Amygdala (tissue), 56 donors: ENCODE measurements around the gene RPLP2.

ENCODE experiments used
- DNase-seq, 56 donors: peaks; one replicate each; lab custom pipeline; 2025; lab: John Stamatoyannopoulos, UW

The RPLP2 gene

GRCh38 chr11:819943-820649 lies 10.3 kb downstream of the RPLP2 start:
- peak in 31 of 56 donors; percentile 31 to 75 (median 57) for DNase-seq

- peak in 20 of 56 donors; percentile 17 to 70 (median 40) for DNase-seq
Observed at GRCh38 chr11:820655-821511, 11.1 kb downstream of the RPLP2 start.

- peak in 6 of 56 donors; percentile 28 to 41 (median 34) for DNase-seq
Observed at GRCh38 chr11:821512-822371, 12.0 kb downstream of the RPLP2 start.

GRCh38 chr11:823441-824291 lies 13.9 kb downstream of the RPLP2 start:
- DNase-seq: no peak

GRCh38 chr11:824292-824880 lies 14.6 kb downstream of the RPLP2 start:
- DNase-seq: peak in 11 of 56 donors; percentile 17 to 60 (median 44)

- no peak for DNase-seq
Observed at GRCh38 chr11:824942-825341, 15.2 kb downstream of the RPLP2 start.

GRCh38 chr11:825366-826226 lies 15.8 kb downstream of the RPLP2 start:
- DNase-seq: no peak

- DNase-seq: no peak
Observed at GRCh38 chr11:826227-826621, 16.5 kb downstream of the RPLP2 start.

- no peak for DNase-seq
Observed at GRCh38 chr11:826836-827145, 17.0 kb downstream of the RPLP2 start.

GRCh38 chr11:827146-827896 lies 17.6 kb downstream of the RPLP2 start:
- DNase-seq: no peak

- no peak for DNase-seq
Observed at GRCh38 chr11:827897-828192, 18.1 kb downstream of the RPLP2 start, which contains the start of gene CRACR2B. Gene CRACR2B, plus strand, starts transcription at chr11:827919. Its CDS starts 689 bp downstream, at chr11:828608.

GRCh38 chr11:828506-829175 lies 18.9 kb downstream of the RPLP2 start:
- no peak for DNase-seq

GRCh38 chr11:829176-829846 lies 19.5 kb downstream of the RPLP2 start:
- DNase-seq: peak in 3 of 56 donors; percentile 19 to 32 (median 29)

GRCh38 chr11:829847-830294 lies 20.1 kb downstream of the RPLP2 start:
- DNase-seq: no peak

- peak in 10 of 56 donors; percentile 24 to 51 (median 40) for DNase-seq
Observed at GRCh38 chr11:830295-831117, 20.7 kb downstream of the RPLP2 start.
